MM.1S (cell line): ENCODE measurements around the gene SPINT1.

Experiments
- DNase-seq: peaks from one replicate; pipeline ENCODE4 v3.0.0-alpha.2; 2015
- H2AFZ ChIP-seq: fragments of 300-600 bp; sonication (generic); 2 replicates; pipeline ENCODE4 v1.6.0; 2016; ENCODE audit warnings: antibody characterized with exemption, low read length
- H3F3A ChIP-seq: fragments of 300-600 bp; sonication (generic); 2 replicates; pipeline ENCODE4 v1.6.1; 2016; ENCODE audit warnings: mild to moderate bottlenecking, antibody characterized with exemption, low read length, moderate library complexity, mixed read lengths; ENCODE audit not compliant: insufficient read depth
- H3K27ac ChIP-seq: fragments of 300-600 bp; sonication (generic); 2 replicates; pipeline ENCODE4 v1.5.1; 2016; ENCODE audit warnings: mild to moderate bottlenecking, low read length
- H3K27me3 ChIP-seq: fragments of 300-600 bp; sonication (generic); replicated peaks from 2 replicates; pipeline ENCODE4 v1.6.0; 2016; ENCODE audit warnings: low read length; ENCODE audit not compliant: insufficient read depth
- H3K36me3 ChIP-seq: fragments of 300-600 bp; sonication (generic); replicated peaks from 2 replicates; pipeline ENCODE4 v1.6.1; 2016; ENCODE audit warnings: mild to moderate bottlenecking, low read length, mixed read lengths; ENCODE audit not compliant: insufficient read depth
- H3K4me1 ChIP-seq: fragments of 300-600 bp; sonication (generic); 2 replicates; pipeline ENCODE4 v1.6.1; 2016; ENCODE audit warnings: low read length, mixed read lengths
- H3K4me2 ChIP-seq: fragments of 300-600 bp; sonication (generic); 2 replicates; pipeline ENCODE4 v1.6.0; 2016; ENCODE audit warnings: low read depth, low read length
- H3K4me3 ChIP-seq: fragments of 300-600 bp; sonication (generic); 2 replicates; pipeline ENCODE4 v1.5.1; 2016; ENCODE audit warnings: low read length, mixed read lengths
- H3K79me2 ChIP-seq: fragments of 300-600 bp; sonication (generic); 2 replicates; pipeline ENCODE4 v1.6.1; 2016; ENCODE audit warnings: mixed run types, low read length, mixed read lengths
- H3K9ac ChIP-seq: fragments of 300-600 bp; sonication (generic); 2 replicates; pipeline ENCODE4 v1.6.1; 2016; ENCODE audit warnings: low read length, mixed read lengths
- H3K9me2 ChIP-seq: fragments of 300-600 bp; sonication (generic); replicated peaks from 2 replicates; pipeline ENCODE4 v1.6.1; 2016; ENCODE audit warnings: mild to moderate bottlenecking, low read length, mixed read lengths; ENCODE audit not compliant: insufficient read depth
- H3K9me3 ChIP-seq: fragments of 300-600 bp; sonication (generic); replicated peaks from 2 replicates; pipeline ENCODE4 v1.6.1; 2016; ENCODE audit warnings: mild to moderate bottlenecking, low read length, mixed read lengths; ENCODE audit not compliant: insufficient read depth
- H4K20me1 ChIP-seq: fragments of 300-600 bp; sonication (generic); 2 replicates; pipeline ENCODE4 v1.6.1; 2016; ENCODE audit warnings: mild to moderate bottlenecking, low read length, moderate library complexity, mixed read lengths; ENCODE audit not compliant: insufficient read depth
- CTCF ChIP-seq: fragments of 300-600 bp; sonication (generic); IDR thresholded peaks from 2 replicates; pipeline ENCODE4 v1.5.1; 2016; ENCODE audit warnings: antibody characterized with exemption, low read length, mixed read lengths
- EZH2 ChIP-seq: fragments of 300-600 bp; sonication (generic); optimal IDR thresholded peaks from 2 replicates; pipeline ENCODE3; 2017; ENCODE audit warnings: low read depth, mild to moderate bottlenecking, antibody characterized with exemption, low read length, mixed read lengths
- EZH2phosphoT487 ChIP-seq: fragments of 300-600 bp; sonication (generic); IDR thresholded peaks from 2 replicates; pipeline ENCODE4 v1.6.1; 2018; ENCODE audit warnings: antibody characterized with exemption, low read length

Gene SPINT1

GRCh38 chr15:40863660-40864270 lies 19.9 kb downstream of the SPINT1 start:
- no peak for DNase-seq
- Histone ChIP-seq H3K4me2 (no peak overlapping the region), H3K27me3 (no peaks in the 10 kb centered on the region), H3K4me3 (no peak overlapping the region), H3F3A (no peaks in the 10 kb centered on the region), H3K9me2 (no peaks in the 10 kb centered on the region), H3K27ac (no peak overlapping the region), H3K79me2 (no peaks in the 10 kb centered on the region), H4K20me1 (no peaks in the 10 kb centered on the region), H3K4me1 (no peaks in the 10 kb centered on the region), H3K36me3 (no peaks in the 10 kb centered on the region), H2AFZ (no peak overlapping the region), H3K9ac (no peak overlapping the region), H3K9me3 (no peaks in the 10 kb centered on the region)
- no peak for TF ChIP-seq CTCF
- TF ChIP-seq EZH2, result no peak
- no peak for TF ChIP-seq EZH2phosphoT487

- Histone ChIP-seq H3K79me2 (no peaks in the 10 kb centered on the region), H3K36me3 (no peaks in the 10 kb centered on the region), H3K9ac (no peak overlapping the region), H3K9me3 (no peaks in the 10 kb centered on the region), H3K27me3 (no peaks in the 10 kb centered on the region), H3F3A (no peaks in the 10 kb centered on the region), H2AFZ (no peak overlapping the region), H3K4me3 (no peak overlapping the region), H4K20me1 (no peaks in the 10 kb centered on the region), H3K9me2 (no peaks in the 10 kb centered on the region), H3K4me1 (peaks cover 3% of the 10 kb centered on the region; the same call in 1 of the 2 replicates), H3K4me2 (no peak overlapping the region), H3K27ac (no peak overlapping the region)
- TF ChIP-seq EZH2phosphoT487 (no peak), CTCF (no peak), EZH2 (no peak)
- DNase-seq, result no peak
Measured at GRCh38 chr15:40867199-40867598, 23.4 kb downstream of the SPINT1 start.

- H3K9ac ChIP-seq, result no peak overlapping the region
- H3K4me2 ChIP-seq, result no peak overlapping the region
- H3F3A ChIP-seq, result no peaks in the 10 kb centered on the region
- TF ChIP-seq EZH2phosphoT487, result no peak
- no peak for TF ChIP-seq EZH2
- TF ChIP-seq CTCF, result no peak
- H3K9me2 ChIP-seq, result no peaks in the 10 kb centered on the region
- H3K27me3 ChIP-seq, result no peaks in the 10 kb centered on the region
- DNase-seq, result no peak
- H3K4me3 ChIP-seq, result no peak overlapping the region
- H3K4me1 ChIP-seq, result peaks cover 3% of the 10 kb centered on the region; the same call in 1 of the 2 replicates
- no peak overlapping the region for H3K27ac ChIP-seq
- H3K36me3 ChIP-seq, result no peaks in the 10 kb centered on the region
- no peaks in the 10 kb centered on the region for H4K20me1 ChIP-seq
- H3K79me2 ChIP-seq, result no peaks in the 10 kb centered on the region
- no peaks in the 10 kb centered on the region for H3K9me3 ChIP-seq
- H2AFZ ChIP-seq, result no peak overlapping the region
Measured at GRCh38 chr15:40869686-40870085, 25.8 kb downstream of the SPINT1 start.
